NCI-H774 (cell line): ENCODE data around the gene BCAS3.
"Not testable (repeated sequence)": the region's sequence is repeated elsewhere in the genome, so short reads cannot be mapped to it uniquely, and the experiment has no call there.

ENCODE experiments used
- DNase-seq: peaks from one replicate; lab custom pipeline; 2025; lab: John Stamatoyannopoulos, UW

Gene BCAS3

GRCh38 chr17:60745544-60745943, 67.9 kb downstream of the BCAS3 start:
- no peak for DNase-seq

- no peak for DNase-seq
Measured at GRCh38 chr17:60747069-60747808, 69.6 kb downstream of the BCAS3 start.

GRCh38 chr17:60748204-60748603, 70.6 kb downstream of the BCAS3 start:
- DNase-seq = no peak

GRCh38 chr17:60749050-60749449, 71.4 kb downstream of the BCAS3 start:
- DNase-seq = no peak

GRCh38 chr17:60749708-60750107, 72.1 kb downstream of the BCAS3 start:
- DNase-seq = no peak

- DNase-seq = no peak
Measured at GRCh38 chr17:60750640-60751039, 73.0 kb downstream of the BCAS3 start.

- no peak for DNase-seq
Measured at GRCh38 chr17:60751884-60752283, 74.2 kb downstream of the BCAS3 start.

GRCh38 chr17:60752873-60753577, 75.4 kb downstream of the BCAS3 start:
- no peak for DNase-seq

GRCh38 chr17:60754057-60754604, 76.5 kb downstream of the BCAS3 start:
- DNase-seq = no peak

- DNase-seq = not testable (repeated sequence)
Measured at GRCh38 chr17:60756798-60757197, 79.1 kb downstream of the BCAS3 start.

GRCh38 chr17:60757437-60757836, 79.8 kb downstream of the BCAS3 start:
- no peak for DNase-seq

GRCh38 chr17:60759756-60760155, 82.1 kb downstream of the BCAS3 start:
- DNase-seq = no peak

- not testable (repeated sequence) for DNase-seq
Measured at GRCh38 chr17:60761301-60761700, 83.7 kb downstream of the BCAS3 start.

- DNase-seq = no peak
Measured at GRCh38 chr17:60766778-60767190, 89.1 kb downstream of the BCAS3 start.

GRCh38 chr17:60767744-60768308, 90.2 kb downstream of the BCAS3 start:
- DNase-seq = no peak

GRCh38 chr17:60769327-60769726, 91.7 kb downstream of the BCAS3 start:
- DNase-seq = no peak

GRCh38 chr17:60770946-60771422, 93.3 kb downstream of the BCAS3 start:
- DNase-seq = no peak

- not testable (repeated sequence) for DNase-seq
Measured at GRCh38 chr17:60771621-60772020, 94.0 kb downstream of the BCAS3 start.

GRCh38 chr17:60773552-60773951, 95.9 kb downstream of the BCAS3 start:
- no peak for DNase-seq

GRCh38 chr17:60781880-60782412, 104.3 kb downstream of the BCAS3 start:
- DNase-seq = no peak

GRCh38 chr17:60782742-60783141, 105.1 kb downstream of the BCAS3 start:
- DNase-seq = no peak

GRCh38 chr17:60790205-60790604, 112.6 kb downstream of the BCAS3 start:
- no peak for DNase-seq
